ENCODE measurements around the gene CCDC170. TPM values are rescaled to one million over a fixed set of nuclear protein-coding genes. Genes with fewer than 3 reads are reported as not detected.

The CCDC170 gene
- total RNA-seq, 1 donor from 2014 or later: 0.55 TPM

GRCh38 chr6:151482290-151482689 lies 11.5 kb upstream of the CCDC170 start:
- Histone ChIP-seq H3K4me3 (peak overlapping the region; percentile 6), H3K4me1 (no peaks in the 10 kb centered on the region), H3K27me3 (no peaks in the 10 kb centered on the region), H3K27ac (peak overlapping the region; percentile 65), H3K9me3 (no peaks in the 10 kb centered on the region), H3K36me3 (no peaks in the 10 kb centered on the region)
- intact Hi-C loops (cut with DNase I): no loop called here
- ATAC-seq (peak; percentile 34), DNase-seq (no peak)
- no peak for TF ChIP-seq CTCF (IDR thresholded peaks at IDR 0.05)

- H3K36me3 ChIP-seq: no peaks in the 10 kb centered on the region
- no peaks in the 10 kb centered on the region for H3K27me3 ChIP-seq
- ATAC-seq: no peak
- H3K4me1 ChIP-seq: no peaks in the 10 kb centered on the region
- H3K27ac ChIP-seq: no peak overlapping the region
- no peaks in the 10 kb centered on the region for H3K9me3 ChIP-seq
- TF ChIP-seq CTCF (IDR thresholded peaks at IDR 0.05): no peak
- DNase-seq: no peak
- no peak overlapping the region for H3K4me3 ChIP-seq
- intact Hi-C loops (cut with DNase I): no loop called here
Measured at GRCh38 chr6:151483994-151484393, 9.8 kb upstream of the CCDC170 start.

DNA sequence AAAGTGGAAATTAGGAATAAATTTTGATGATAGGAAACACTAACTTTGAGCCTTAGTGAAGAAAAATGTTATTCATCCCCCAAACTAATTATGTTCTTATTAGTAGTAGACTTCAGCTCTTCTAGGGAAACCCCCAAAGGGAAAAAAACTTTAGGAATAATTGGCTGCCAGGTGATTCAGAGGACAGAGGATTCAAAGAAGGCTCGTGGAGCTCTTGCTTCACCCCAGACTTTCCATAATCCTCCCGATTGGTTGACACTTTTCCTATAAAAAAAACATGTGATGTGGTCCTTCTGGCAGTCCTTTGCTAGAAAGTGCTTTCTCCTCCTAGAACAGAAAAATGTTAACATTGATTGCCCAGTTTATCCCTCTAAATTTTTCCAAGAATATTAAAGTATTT lies 5.6 kb upstream of the CCDC170 start:
- H3K4me3 ChIP-seq: no peak overlapping the region
- H3K4me1 ChIP-seq: no peaks in the 10 kb centered on the region
- H3K27ac ChIP-seq: no peak overlapping the region
- no peaks in the 10 kb centered on the region for H3K36me3 ChIP-seq
- H3K27me3 ChIP-seq: peaks cover 4% of the 10 kb centered on the region
- H3K9me3 ChIP-seq: no peaks in the 10 kb centered on the region
- ATAC-seq (no peak), DNase-seq (no peak)
- no peak for TF ChIP-seq CTCF (IDR thresholded peaks at IDR 0.05)
- intact Hi-C loops (cut with DNase I): no loop called here

DNA sequence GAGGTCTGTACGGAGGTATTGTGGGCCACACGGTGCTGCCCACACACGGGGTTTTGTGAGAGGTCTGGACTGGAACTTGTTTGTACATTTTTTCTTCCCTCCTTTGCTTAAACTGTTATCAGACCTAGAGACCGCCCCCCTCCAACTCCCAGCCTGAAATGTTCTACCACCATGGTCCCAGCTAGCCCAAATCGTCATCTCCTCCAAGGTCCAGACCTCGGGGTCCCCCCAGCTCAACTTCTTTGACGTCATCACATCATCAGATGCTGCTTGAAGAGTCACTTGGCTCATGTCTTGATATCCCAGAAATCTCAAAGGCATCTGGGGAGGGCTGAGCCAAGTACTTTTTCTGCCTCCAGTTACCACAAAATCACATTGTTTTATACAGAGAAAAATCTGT lies 2.8 kb upstream of the CCDC170 start:
- TF ChIP-seq CTCF (IDR thresholded peaks at IDR 0.05): no peak
- no peaks in the 10 kb centered on the region for H3K36me3 ChIP-seq
- no peaks in the 10 kb centered on the region for H3K9me3 ChIP-seq
- intact Hi-C loops (cut with DNase I): no loop called here
- DNase-seq (no peak), ATAC-seq (no peak)
- no peak overlapping the region for H3K4me3 ChIP-seq
- H3K4me1 ChIP-seq: no peaks in the 10 kb centered on the region
- H3K27ac ChIP-seq: no peak overlapping the region
- peaks cover 12% of the 10 kb centered on the region for H3K27me3 ChIP-seq

DNA sequence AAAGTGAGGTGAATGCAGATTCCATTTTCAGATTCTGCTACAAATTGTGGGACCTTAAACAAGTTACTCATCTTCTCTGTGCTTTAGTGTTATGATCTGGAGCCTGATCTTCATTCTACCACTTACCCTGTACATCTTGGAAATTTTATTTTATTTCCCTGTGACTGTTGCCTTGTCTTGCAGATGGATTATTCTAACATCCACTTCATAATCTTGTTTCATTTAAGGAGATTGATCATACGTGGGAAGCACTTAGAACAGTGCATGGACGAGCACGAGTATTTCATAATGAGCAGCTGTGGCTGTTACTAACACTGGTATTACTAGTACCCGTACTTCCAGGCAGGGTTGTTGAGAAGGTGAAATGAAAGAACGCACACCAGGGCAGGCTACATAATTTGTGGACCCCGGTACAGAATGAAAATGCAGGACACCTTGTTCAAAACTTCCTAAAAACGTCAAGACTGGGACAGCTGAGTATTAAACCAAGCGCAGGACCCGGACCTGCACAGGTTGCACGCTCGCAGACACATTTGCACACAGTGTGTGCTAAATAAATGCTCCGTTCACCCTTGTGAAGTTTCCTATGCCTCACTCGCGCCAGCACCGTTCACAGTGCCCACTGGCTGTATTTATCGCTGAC lies 535 bp upstream of the CCDC170 start:
- no peaks in the 10 kb centered on the region for H3K4me1 ChIP-seq
- ATAC-seq: peak; percentile 56
- intact Hi-C loops (cut with DNase I): no loop called here
- H3K9me3 ChIP-seq: no peaks in the 10 kb centered on the region
- H3K27me3 ChIP-seq: peaks cover 12% of the 10 kb centered on the region
- no peak for TF ChIP-seq CTCF (IDR thresholded peaks at IDR 0.05)
- H3K36me3 ChIP-seq: no peaks in the 10 kb centered on the region
- H3K4me3 ChIP-seq: peak overlapping the region; percentile 59
- peak overlapping the region; percentile 74 for H3K27ac ChIP-seq
- DNase-seq: no peak
